Stimulated activated CD4-positive, alpha-beta T cell treated with anti-CD3 and anti-CD28 coated beads, TNF-alpha, amount 100 ng/mL, for 1 hour (primary cell): ENCODE data around the gene TMED4.

Experiments
- DNase-seq, 3 donors: peaks; one replicate each; pipeline ENCODE4 v3.0.0-alpha.2; 2020; ENCODE audit warnings: low read depth in 3 of 3, low spot score in 1 of 3

The TMED4 gene

GRCh38 chr7:44541028-44541869 lies 40.8 kb downstream of the TMED4 start, which contains the start of gene NPC1L1:
TSS of gene NPC1L1 (minus strand) at chr7:44541330. CDS start at chr7:44541259, 71 bp downstream.
- no peak for DNase-seq

GRCh38 chr7:44540592-44541027 lies 41.4 kb downstream of the TMED4 start:
- no peak for DNase-seq

GRCh38 chr7:44539669-44540506 lies 42.1 kb downstream of the TMED4 start:
- no peak for DNase-seq

- no peak for DNase-seq
Measured at GRCh38 chr7:44538798-44539668, 43.0 kb downstream of the TMED4 start.

- DNase-seq, result no peak
Measured at GRCh38 chr7:44538093-44538797, 43.8 kb downstream of the TMED4 start.

- DNase-seq, result no peak
Measured at GRCh38 chr7:44537442-44537841, 44.6 kb downstream of the TMED4 start.

- no peak for DNase-seq
Measured at GRCh38 chr7:44536090-44536489, 45.9 kb downstream of the TMED4 start.

- no peak for DNase-seq
Measured at GRCh38 chr7:44535348-44536064, 46.5 kb downstream of the TMED4 start.

- DNase-seq, result peak in 1 of 3 donors; percentile 10
Measured at GRCh38 chr7:44534501-44534900, 47.5 kb downstream of the TMED4 start.

- no peak for DNase-seq
Measured at GRCh38 chr7:44534087-44534486, 47.9 kb downstream of the TMED4 start.

GRCh38 chr7:44533301-44534055 lies 48.6 kb downstream of the TMED4 start:
- DNase-seq, result no peak

- DNase-seq, result no peak
Measured at GRCh38 chr7:44531421-44532380, 50.3 kb downstream of the TMED4 start.

GRCh38 chr7:44530990-44531389 lies 51.0 kb downstream of the TMED4 start:
- DNase-seq, result no peak
